PFSK-1 (cell line): ENCODE measurements around the gene ANO4.

Experiments
- FOXP2 ChIP-seq: optimal IDR thresholded peaks from 2 replicates; pipeline ENCODE3; 2011; ENCODE audit warnings: borderline replicate concordance, control low read depth, inconsistent platforms; ENCODE audit not compliant: insufficient read depth; ENCODE audit errors: extremely low read length, extremely low read depth
- POLR2AphosphoS5 ChIP-seq: IDR thresholded peaks from 2 replicates; pipeline ENCODE4 v1.6.1; 2012; ENCODE audit warnings: low read depth, mild to moderate bottlenecking, control low read depth, low read length, moderate library complexity
- SIN3A ChIP-seq: IDR thresholded peaks from 2 replicates; pipeline ENCODE4 v1.6.1; 2012; ENCODE audit warnings: mild to moderate bottlenecking, low read length, moderate library complexity, borderline replicate concordance; ENCODE audit not compliant: insufficient read depth
- TAF1 ChIP-seq: IDR thresholded peaks from 2 replicates; pipeline ENCODE4 v1.6.1; 2012; ENCODE audit warnings: low read length, control low read depth, borderline replicate concordance; ENCODE audit not compliant: insufficient read depth
- TF ChIP-seq, protein P1 (sequence below), 2 experiments: IDR thresholded peaks; 2 replicates each; pipeline versions ENCODE4 v1.6.1 to v1.8.0; 2011 to 2012; ENCODE audit warnings: low read depth in 2 of 2, low read length in 2 of 2, control low read depth in 1 of 2, inconsistent platforms in 1 of 2, mild to moderate bottlenecking in 1 of 2, moderate library complexity in 1 of 2; ENCODE audit not compliant: insufficient read depth in 1 of 2

DNA sequence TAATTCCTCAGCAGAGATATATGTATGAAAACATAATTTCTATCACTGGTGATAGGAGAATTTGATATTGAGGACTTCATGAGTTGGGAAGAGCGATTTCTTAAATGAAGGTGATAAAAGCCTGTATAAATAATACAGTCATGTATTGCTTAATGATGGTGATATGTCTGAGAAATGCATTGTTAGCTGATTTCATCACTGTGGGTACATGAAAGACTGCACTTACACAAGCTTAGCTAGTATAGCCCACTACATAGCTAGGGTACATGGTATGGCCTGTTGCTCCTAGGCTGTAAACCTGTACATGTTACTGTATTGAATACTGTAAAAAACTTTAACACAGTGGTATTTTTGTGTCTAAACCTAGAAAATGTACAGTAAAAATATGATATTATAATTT, 63.4 kb downstream of the ANO4 start:
- TF ChIP-seq, protein P1, sequence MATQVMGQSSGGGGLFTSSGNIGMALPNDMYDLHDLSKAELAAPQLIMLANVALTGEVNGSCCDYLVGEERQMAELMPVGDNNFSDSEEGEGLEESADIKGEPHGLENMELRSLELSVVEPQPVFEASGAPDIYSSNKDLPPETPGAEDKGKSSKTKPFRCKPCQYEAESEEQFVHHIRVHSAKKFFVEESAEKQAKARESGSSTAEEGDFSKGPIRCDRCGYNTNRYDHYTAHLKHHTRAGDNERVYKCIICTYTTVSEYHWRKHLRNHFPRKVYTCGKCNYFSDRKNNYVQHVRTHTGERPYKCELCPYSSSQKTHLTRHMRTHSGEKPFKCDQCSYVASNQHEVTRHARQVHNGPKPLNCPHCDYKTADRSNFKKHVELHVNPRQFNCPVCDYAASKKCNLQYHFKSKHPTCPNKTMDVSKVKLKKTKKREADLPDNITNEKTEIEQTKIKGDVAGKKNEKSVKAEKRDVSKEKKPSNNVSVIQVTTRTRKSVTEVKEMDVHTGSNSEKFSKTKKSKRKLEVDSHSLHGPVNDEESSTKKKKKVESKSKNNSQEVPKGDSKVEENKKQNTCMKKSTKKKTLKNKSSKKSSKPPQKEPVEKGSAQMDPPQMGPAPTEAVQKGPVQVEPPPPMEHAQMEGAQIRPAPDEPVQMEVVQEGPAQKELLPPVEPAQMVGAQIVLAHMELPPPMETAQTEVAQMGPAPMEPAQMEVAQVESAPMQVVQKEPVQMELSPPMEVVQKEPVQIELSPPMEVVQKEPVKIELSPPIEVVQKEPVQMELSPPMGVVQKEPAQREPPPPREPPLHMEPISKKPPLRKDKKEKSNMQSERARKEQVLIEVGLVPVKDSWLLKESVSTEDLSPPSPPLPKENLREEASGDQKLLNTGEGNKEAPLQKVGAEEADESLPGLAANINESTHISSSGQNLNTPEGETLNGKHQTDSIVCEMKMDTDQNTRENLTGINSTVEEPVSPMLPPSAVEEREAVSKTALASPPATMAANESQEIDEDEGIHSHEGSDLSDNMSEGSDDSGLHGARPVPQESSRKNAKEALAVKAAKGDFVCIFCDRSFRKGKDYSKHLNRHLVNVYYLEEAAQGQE (IDR thresholded peaks at IDR 0.05; ENCODE audit: insufficient read depth in 1 of 2, low read depth in 2 of 2, low read length in 2 of 2) = no peak
- TF ChIP-seq POLR2AphosphoS5 = no peak
- no peak for TF ChIP-seq TAF1
- no peak for TF ChIP-seq SIN3A
- no peak for TF ChIP-seq FOXP2
